K562 (cell line): Measurements from ENCODE around the gene MARK3. TPM values are rescaled to one million over a fixed set of nuclear protein-coding genes. Genes with fewer than 3 reads are reported as not detected.

Experiments used
- CBFB ChIP-seq: sonication (generic); formaldehyde crosslinking; IDR thresholded peaks from 2 replicates; pipeline ENCODE4 v1.4.0; 2020; ENCODE audit warnings: mild to moderate bottlenecking, missing genetic modification reagents
- CCNT2 ChIP-seq: IDR thresholded peaks from 2 replicates; pipeline ENCODE4 v1.6.1; 2011; ENCODE audit warnings: borderline replicate concordance, low read depth, mild to moderate bottlenecking, moderate library complexity, mixed read lengths, low read length; ENCODE audit not compliant: insufficient read length; ENCODE audit errors: extremely low read depth
- DMBX1 ChIP-seq: fragments of 250-450 bp; sonication (Bioruptor Pico); IDR thresholded peaks from 2 replicates; pipeline ENCODE4 v1.8.0; 2022; ENCODE audit warnings: inconsistent platforms, mild to moderate bottlenecking, moderate library complexity, borderline replicate concordance
- ETS1 ChIP-seq: conservative IDR thresholded peaks from 2 replicates; pipeline ENCODE4 v1.6.1; 2011; ENCODE audit warnings: low read depth, mild to moderate bottlenecking, low read length; ENCODE audit not compliant: control insufficient read depth
- FOXP4 ChIP-seq: sonication (generic); formaldehyde crosslinking; IDR thresholded peaks from 2 replicates; pipeline ENCODE4 v1.8.0; 2022; ENCODE audit warnings: mild to moderate bottlenecking, missing genetic modification reagents, borderline replicate concordance
- GABPA ChIP-seq: fragments of 200-800 bp; sonication (Bioruptor generic); conservative IDR thresholded peaks from 2 replicates; pipeline ENCODE4 v1.6.1; 2016; ENCODE audit warnings: low read depth, missing genetic modification characterization, missing compliant biosample characterization
- GTF2E2 ChIP-seq: fragments of 200-800 bp; sonication (Bioruptor generic); IDR thresholded peaks from 2 replicates; pipeline ENCODE4 v1.6.1; 2016; ENCODE audit warnings: missing genetic modification characterization, missing compliant biosample characterization
- KHSRP ChIP-seq: fragments of 450-650 bp; IDR thresholded peaks from 2 replicates; pipeline ENCODE4 v1.6.1; 2017
- POLR2AphosphoS5 ChIP-seq: IDR thresholded peaks from 2 replicates; pipeline ENCODE4 v1.6.1; 2011; ENCODE audit warnings: mild to moderate bottlenecking, low read depth, low read length, moderate library complexity; ENCODE audit not compliant: control insufficient read depth, insufficient read depth
- POLR2G ChIP-seq: fragments of 200-400 bp; formaldehyde crosslinking; IDR thresholded peaks from 2 replicates; pipeline ENCODE4 v1.6.1; 2017; ENCODE audit warnings: low read depth, mild to moderate bottlenecking, antibody characterized with exemption, low read length, moderate library complexity
- POLR3A ChIP-seq: IDR thresholded peaks from 2 replicates; pipeline ENCODE4 v1.6.1; 2011; ENCODE audit warnings: borderline replicate concordance, mild to moderate bottlenecking, moderate library complexity; ENCODE audit not compliant: insufficient read length, insufficient read depth; ENCODE audit errors: extremely low read depth
- RBM14 ChIP-seq: fragments of 200-400 bp; formaldehyde crosslinking; IDR thresholded peaks from 2 replicates; pipeline ENCODE4 v1.6.1; 2018; ENCODE audit warnings: low read depth, mild to moderate bottlenecking, low read length, moderate library complexity, borderline replicate concordance; ENCODE audit not compliant: insufficient read depth
- RBM25 ChIP-seq: fragments of 200-400 bp; formaldehyde crosslinking; IDR thresholded peaks from 2 replicates; pipeline ENCODE4 v1.6.1; 2018; ENCODE audit warnings: low read length, low read depth, moderate library complexity; ENCODE audit not compliant: severe bottlenecking
- RBM34 ChIP-seq: fragments of 200-400 bp; formaldehyde crosslinking; IDR thresholded peaks from 2 replicates; pipeline ENCODE4 v1.6.1; 2018; ENCODE audit warnings: low read length, borderline replicate concordance; ENCODE audit not compliant: insufficient read depth
- SMARCA5 ChIP-seq: fragments of 450-650 bp; IDR thresholded peaks from 2 replicates; pipeline ENCODE4 v1.6.1; 2016
- SPI1 ChIP-seq: IDR thresholded peaks from 2 replicates; pipeline ENCODE4 v1.6.1; 2011; ENCODE audit warnings: low read depth, low read length, control low read depth, borderline replicate concordance
- TAF15 ChIP-seq: fragments of 200-400 bp; formaldehyde crosslinking; IDR thresholded peaks from 2 replicates; pipeline ENCODE4 v1.6.1; 2017; ENCODE audit warnings: mild to moderate bottlenecking, low read depth, low read length, moderate library complexity
- TCF3 ChIP-seq: sonication (generic); formaldehyde crosslinking; IDR thresholded peaks from 2 replicates; pipeline ENCODE4 v1.4.0; 2020; ENCODE audit warnings: mild to moderate bottlenecking, missing genetic modification reagents
- USF2 ChIP-seq: sonication (generic); formaldehyde crosslinking; IDR thresholded peaks from 2 replicates; pipeline ENCODE4 v1.5.0; 2020; ENCODE audit warnings: missing genetic modification reagents
- ZC3H11A ChIP-seq: IDR thresholded peaks from 2 replicates; pipeline ENCODE4 v1.6.1; 2012; ENCODE audit warnings: low read depth, low read length, improper control_type of control experiment
- ZKSCAN1 ChIP-seq: fragments of 150-350 bp; IDR thresholded peaks from 2 replicates; pipeline ENCODE4 v1.6.1; 2016; ENCODE audit warnings: low read depth, low read length
- ZNF224 ChIP-seq: sonication (generic); formaldehyde crosslinking; IDR thresholded peaks from 2 replicates; pipeline ENCODE4 v1.8.0; 2022; ENCODE audit warnings: mild to moderate bottlenecking, missing genetic modification reagents
- ZNF699 ChIP-seq: fragments of 250-450 bp; sonication (Bioruptor Pico); IDR thresholded peaks from 2 replicates; pipeline ENCODE4 v1.8.0; 2021; ENCODE audit warnings: mild to moderate bottlenecking, moderate library complexity; ENCODE audit not compliant: insufficient replicate concordance
- ZNF79 ChIP-seq: fragments of 250-450 bp; sonication (Bioruptor Pico); IDR thresholded peaks from 2 replicates; pipeline ENCODE4 v1.4.0; 2020; ENCODE audit warnings: low read depth, mild to moderate bottlenecking, moderate library complexity
- polyA plus RNA-seq, 8 experiments: library from polyadenylated mRNA; depleted of rRNA in 4 of 8; stranded (reverse) in 5 of 8; unstranded in 3 of 8; fragments of >200 nt; fragmentation: Nextera tagmentation in 2 of 8; fragmentation: Illumina TruSeq in 1 of 8; extraction: Ambion mirVana in 2 of 8; extraction: Trizol in 1 of 8; gene quantifications; 2 replicates each; pipeline versions ENCODE4 v1.2.1 to v1.2.3, GENCODE V29; 2011 to 2014; ENCODE audit warnings: inconsistent platforms in 1 of 8, missing spikeins in 1 of 8
- total RNA-seq, 7 experiments: library from RNA; depleted of rRNA in 6 of 7; stranded (reverse); fragments of >200 nt in 6 of 7; fragmentation: Illumina TruSeq in 2 of 7; extraction: Trizol in 2 of 7; gene quantifications; 2 replicates each; pipeline versions ENCODE4 v1.2.1 to v1.2.3, GENCODE V29; 2011 to 2021; ENCODE audit warnings: low replicate concordance in 1 of 7

MARK3 gene
- total and polyA plus RNA-seq, 9 of the 15 experiments (the other 6 are each of a cell fraction or from before 2014, with no cell fraction given): 10.1 to 68.7 (median 56.3) TPM

- TF ChIP-seq ETS1: 0 out of 2 replicates have a peak, but pooled peaks have one; percentile 26
- TF ChIP-seq ZNF699 (CRISPR knock-in tag): no peak
- no peak for TF ChIP-seq ZNF224 (CRISPR knock-in tag)
- TF ChIP-seq KHSRP: no peak
- TF ChIP-seq USF2 (CRISPR knock-in tag): no peak
- no peak for TF ChIP-seq CBFB
- no peak for TF ChIP-seq GTF2E2 (tag)
- TF ChIP-seq POLR2AphosphoS5: peak; percentile 86
- peak; percentile 95 for TF ChIP-seq POLR2G
- no peak for TF ChIP-seq SMARCA5
- no peak for TF ChIP-seq ZC3H11A
- no peak for TF ChIP-seq DMBX1 (CRISPR knock-in tag)
- no peak for TF ChIP-seq RBM14
- no peak for TF ChIP-seq ZKSCAN1
- TF ChIP-seq CCNT2: peak; percentile 50
- TF ChIP-seq TCF3 (CRISPR knock-in tag): no peak
- TF ChIP-seq TAF15: no peak
- TF ChIP-seq RBM34: no peak
- no peak for TF ChIP-seq POLR3A
- no peak for TF ChIP-seq FOXP4
- no peak for TF ChIP-seq GABPA
- TF ChIP-seq ZNF79: no peak
- TF ChIP-seq SPI1: no peak
- TF ChIP-seq RBM25: peak; percentile 69
These were observed 137.7 kb downstream of the MARK3 start, which contains the start of gene CKB (continued) for GRCh38 chr14:103522649-103523574.
